ENCODE data around the gene SLC35D3. TPM values are rescaled to one million over a fixed set of nuclear protein-coding genes. Genes with fewer than 3 reads are reported as not detected.
"Not testable (repeated sequence)": the region's sequence is repeated elsewhere in the genome, so short reads cannot be mapped to it uniquely, and the experiment has no call there.

The SLC35D3 gene
- total RNA-seq, 1 donor, result not detected

GRCh38 chr6:136901212-136901784 lies 20.8 kb upstream of the SLC35D3 start:
- no peak for TF ChIP-seq CTCF (IDR thresholded peaks at IDR 0.05; ENCODE audit: insufficient read depth, low read length)
- H3K4me3 ChIP-seq (ENCODE audit: low read depth, low read length), result no peak overlapping the region
- DNase-seq (ENCODE audit: low read depth), result peak; percentile 31

- not testable (repeated sequence) for DNase-seq (ENCODE audit: low read depth); H3K4me3 ChIP-seq (ENCODE audit: low read depth, low read length)
Measured at GRCh38 chr6:136904477-136904876, 17.6 kb upstream of the SLC35D3 start.

- DNase-seq (ENCODE audit: low read depth), result no peak
- TF ChIP-seq CTCF (IDR thresholded peaks at IDR 0.05; ENCODE audit: insufficient read depth, low read length), result no peak
- H3K4me3 ChIP-seq (ENCODE audit: low read depth, low read length), result no peak overlapping the region
Measured at GRCh38 chr6:136914947-136915346, 7.2 kb upstream of the SLC35D3 start.

GRCh38 chr6:136918706-136919105 lies 3.4 kb upstream of the SLC35D3 start:
- no peak overlapping the region for H3K4me3 ChIP-seq (ENCODE audit: low read depth, low read length)
- DNase-seq (ENCODE audit: low read depth), result no peak
- no peak for TF ChIP-seq CTCF (IDR thresholded peaks at IDR 0.05; ENCODE audit: insufficient read depth, low read length)

GRCh38 chr6:136920216-136920615 lies 1.9 kb upstream of the SLC35D3 start:
- no peak for DNase-seq (ENCODE audit: low read depth)
- no peak for TF ChIP-seq CTCF (IDR thresholded peaks at IDR 0.05; ENCODE audit: insufficient read depth, low read length)
- H3K4me3 ChIP-seq (ENCODE audit: low read depth, low read length), result no peak overlapping the region

- DNase-seq (ENCODE audit: low read depth), result peak; percentile 15
- no peak for TF ChIP-seq CTCF (IDR thresholded peaks at IDR 0.05; ENCODE audit: insufficient read depth, low read length)
- peak overlapping the region; percentile 56 for H3K4me3 ChIP-seq (ENCODE audit: low read depth, low read length)
Measured at GRCh38 chr6:136920671-136921380, 1.3 kb upstream of the SLC35D3 start.

- H3K4me3 ChIP-seq (ENCODE audit: low read depth, low read length), result peak overlapping the region; percentile 56
- no peak for DNase-seq (ENCODE audit: low read depth)
- no peak for TF ChIP-seq CTCF (IDR thresholded peaks at IDR 0.05; ENCODE audit: insufficient read depth, low read length)
Measured at GRCh38 chr6:136921381-136921935, 643 bp upstream of the SLC35D3 start.
